H9 (cell line): Measurements from ENCODE around the gene RRBP1. TPM values are rescaled to one million over a fixed set of nuclear protein-coding genes. Genes with fewer than 3 reads are reported as not detected.

Experiments
- DNase-seq: peaks from one replicate; pipeline ENCODE4 v3.0.0-alpha.2; 2017
- H2AFZ ChIP-seq: one replicate; pipeline ENCODE4 v1.6.1; 2013; ENCODE audit warnings: mild to moderate bottlenecking, low read length, control low read depth, moderate library complexity
- H2AK5ac ChIP-seq: 2 replicates; pipeline ENCODE4 v1.6.1; 2013; ENCODE audit warnings: low read length, control low read depth, mixed read lengths; ENCODE audit not compliant: insufficient read length
- H2BK120ac ChIP-seq: one replicate; pipeline ENCODE4 v1.6.1; 2013; ENCODE audit warnings: low read depth, mild to moderate bottlenecking, low read length, control low read depth, inconsistent platforms; ENCODE audit not compliant: poor library complexity, severe bottlenecking
- H2BK12ac ChIP-seq: 2 replicates; pipeline ENCODE4 v1.6.1; 2013; ENCODE audit warnings: low read length, control low read depth, mixed read lengths, low read depth; ENCODE audit not compliant: insufficient read length
- H2BK15ac ChIP-seq: 2 replicates; pipeline ENCODE4 v1.6.1; 2013; ENCODE audit warnings: low read depth, low read length, control low read depth
- H2BK20ac ChIP-seq: one replicate; pipeline ENCODE4 v1.6.1; 2013; ENCODE audit warnings: low read depth, mild to moderate bottlenecking, low read length, control low read depth, inconsistent platforms; ENCODE audit not compliant: poor library complexity, severe bottlenecking
- H2BK5ac ChIP-seq: 2 replicates; pipeline ENCODE4 v1.6.1; 2013; ENCODE audit warnings: low read length, control low read depth, mixed read lengths; ENCODE audit not compliant: insufficient read length
- H3K14ac ChIP-seq: 2 replicates; pipeline ENCODE4 v1.6.1; 2013; ENCODE audit warnings: low read length, control low read depth; ENCODE audit not compliant: insufficient read depth
- H3K18ac ChIP-seq: 2 replicates; pipeline ENCODE4 v1.6.1; 2013; ENCODE audit warnings: low read depth, mild to moderate bottlenecking, mixed read lengths, low read length, control low read depth; ENCODE audit not compliant: insufficient read length
- H3K23ac ChIP-seq: 2 replicates; pipeline ENCODE4 v1.6.1; 2013; ENCODE audit warnings: low read length, control low read depth, mixed read lengths, low read depth; ENCODE audit not compliant: insufficient read length
- H3K23me2 ChIP-seq: 2 replicates; pipeline ENCODE4 v1.6.1; 2013; ENCODE audit warnings: low read depth, mild to moderate bottlenecking, mixed read lengths, low read length, control low read depth; ENCODE audit not compliant: insufficient read length, poor library complexity, severe bottlenecking
- H3K27ac ChIP-seq: 2 replicates; pipeline ENCODE4 v1.5.1; 2013; ENCODE audit warnings: low read length, control low read depth, mixed read lengths, low read depth; ENCODE audit not compliant: insufficient read length
- H3K27me3 ChIP-seq: 2 replicates; pipeline ENCODE4 v1.6.1; 2013; ENCODE audit warnings: low read length, control low read depth, inconsistent platforms; ENCODE audit not compliant: insufficient read depth
- H3K4ac ChIP-seq: 2 replicates; pipeline ENCODE4 v1.6.1; 2013; ENCODE audit warnings: low read depth, mild to moderate bottlenecking, control low read depth, inconsistent platforms, low read length, moderate library complexity
- H3K4me1 ChIP-seq: 2 replicates; pipeline ENCODE4 v1.6.1; 2013; ENCODE audit warnings: low read length, control low read depth, inconsistent platforms; ENCODE audit not compliant: insufficient read depth
- H3K4me2 ChIP-seq: 2 replicates; pipeline ENCODE4 v1.6.1; 2013; ENCODE audit warnings: low read length, control low read depth, mixed read lengths; ENCODE audit not compliant: insufficient read length, insufficient read depth
- H3K56ac ChIP-seq: 2 replicates; pipeline ENCODE4 v1.6.1; 2013; ENCODE audit warnings: low read depth, mild to moderate bottlenecking, mixed read lengths, low read length, control low read depth; ENCODE audit not compliant: insufficient read length
- H3K79me1 ChIP-seq: 2 replicates; pipeline ENCODE4 v1.6.1; 2013; ENCODE audit warnings: low read depth, mild to moderate bottlenecking, moderate library complexity, low read length, control low read depth, inconsistent platforms; ENCODE audit not compliant: insufficient read depth, poor library complexity, severe bottlenecking
- H3K79me2 ChIP-seq: 2 replicates; pipeline ENCODE4 v1.6.1; 2013; ENCODE audit warnings: low read length, control low read depth, inconsistent platforms; ENCODE audit not compliant: insufficient read depth
- H3K9ac ChIP-seq: 2 replicates; pipeline ENCODE4 v1.6.1; 2013; ENCODE audit warnings: low read length, control low read depth, mixed read lengths; ENCODE audit not compliant: insufficient read length; ENCODE audit errors: extremely low read depth
- H3K9me3 ChIP-seq: one replicate; pipeline ENCODE4 v1.6.1; 2013; ENCODE audit warnings: low read depth, low read length, inconsistent platforms; ENCODE audit not compliant: control insufficient read depth
- H3T11ph ChIP-seq: one replicate; pipeline ENCODE4 v1.6.1; 2013; ENCODE audit warnings: mild to moderate bottlenecking, low read length, control low read depth, inconsistent platforms
- H4K20me1 ChIP-seq: one replicate; pipeline ENCODE4 v1.6.1; 2013; ENCODE audit not compliant: control insufficient read depth, insufficient read length, insufficient read depth
- H4K5ac ChIP-seq: 2 replicates; pipeline ENCODE4 v1.6.1; 2013; ENCODE audit warnings: low read depth, mild to moderate bottlenecking, mixed read lengths, low read length, control low read depth; ENCODE audit not compliant: insufficient read length
- H4K8ac ChIP-seq: replicated peaks from 2 replicates; pipeline ENCODE4 v1.6.1; 2013; ENCODE audit warnings: low read length, control low read depth, mixed read lengths, low read depth; ENCODE audit not compliant: insufficient read length
- H4K91ac ChIP-seq: 2 replicates; pipeline ENCODE4 v1.6.1; 2013; ENCODE audit warnings: low read depth, mild to moderate bottlenecking, moderate library complexity, mixed read lengths, low read length, control low read depth; ENCODE audit not compliant: insufficient read length
- H3K27ac Mint-ChIP-seq, 3 experiments: 2 replicates in 2 of 3; 3 replicates in 1 of 3; pipeline ENCODE4 v1.8.0; 2020 to 2021; ENCODE audit warnings: mixed read lengths in 3 of 3, mild to moderate bottlenecking in 1 of 3, moderate library complexity in 1 of 3
- H3K27me3 Mint-ChIP-seq: 2 replicates; pipeline ENCODE4 v1.8.0; 2021; ENCODE audit warnings: low read depth, mild to moderate bottlenecking, moderate library complexity, mixed read lengths
- H3K36me3 Mint-ChIP-seq, 3 experiments: 2 replicates in 2 of 3; 3 replicates in 1 of 3; pipeline ENCODE4 v1.8.0; 2020 to 2021; ENCODE audit warnings: low read depth in 3 of 3, mixed read lengths in 3 of 3; ENCODE audit not compliant: insufficient read depth in 1 of 3
- H3K4me1 Mint-ChIP-seq, 2 experiments: 2 replicates each; pipeline ENCODE4 v1.8.0; 2020; ENCODE audit warnings: mixed read lengths in 2 of 2
- H3K4me3 Mint-ChIP-seq, 2 experiments: 2 replicates in 1 of 2; 3 replicates in 1 of 2; pipeline ENCODE4 v1.8.0; 2020 to 2021; ENCODE audit warnings: mild to moderate bottlenecking in 2 of 2, mixed read lengths in 2 of 2, moderate library complexity in 1 of 2
- H3K9me3 Mint-ChIP-seq, 2 experiments: 2 replicates in 1 of 2; 3 replicates in 1 of 2; pipeline ENCODE4 v1.8.0; 2020; ENCODE audit warnings: mild to moderate bottlenecking in 2 of 2, mixed read lengths in 2 of 2, moderate library complexity in 1 of 2
- WGBS: extraction: QIAGEN DNeasy Blood & Tissue Kit; methylation state at CpG from one replicate; pipeline ENCODE4 v1.1.7; 2013; ENCODE audit warnings: missing lambda C conversion rate, low lambda C conversion rate, mixed read lengths; ENCODE audit not compliant: insufficient read length; ENCODE audit errors: extremely low coverage; 5-methylcytosine and 5-hydroxymethylcytosine counted together
- total RNA-seq: library from RNA; stranded (reverse); gene quantifications from 2 replicates; pipeline ENCODE4 v1.2.1, GENCODE V29; 2021
- TF ChIP-seq, protein P1 (sequence below): fragments of 200-600 bp; sonication (generic); conservative IDR thresholded peaks from 3 replicates; pipeline ENCODE4 v1.8.0; 2021; ENCODE audit warnings: antibody characterized with exemption, mild to moderate bottlenecking

RRBP1 gene
- total RNA-seq, 1 experiment from 2014 or later: 97.8 TPM

DNA sequence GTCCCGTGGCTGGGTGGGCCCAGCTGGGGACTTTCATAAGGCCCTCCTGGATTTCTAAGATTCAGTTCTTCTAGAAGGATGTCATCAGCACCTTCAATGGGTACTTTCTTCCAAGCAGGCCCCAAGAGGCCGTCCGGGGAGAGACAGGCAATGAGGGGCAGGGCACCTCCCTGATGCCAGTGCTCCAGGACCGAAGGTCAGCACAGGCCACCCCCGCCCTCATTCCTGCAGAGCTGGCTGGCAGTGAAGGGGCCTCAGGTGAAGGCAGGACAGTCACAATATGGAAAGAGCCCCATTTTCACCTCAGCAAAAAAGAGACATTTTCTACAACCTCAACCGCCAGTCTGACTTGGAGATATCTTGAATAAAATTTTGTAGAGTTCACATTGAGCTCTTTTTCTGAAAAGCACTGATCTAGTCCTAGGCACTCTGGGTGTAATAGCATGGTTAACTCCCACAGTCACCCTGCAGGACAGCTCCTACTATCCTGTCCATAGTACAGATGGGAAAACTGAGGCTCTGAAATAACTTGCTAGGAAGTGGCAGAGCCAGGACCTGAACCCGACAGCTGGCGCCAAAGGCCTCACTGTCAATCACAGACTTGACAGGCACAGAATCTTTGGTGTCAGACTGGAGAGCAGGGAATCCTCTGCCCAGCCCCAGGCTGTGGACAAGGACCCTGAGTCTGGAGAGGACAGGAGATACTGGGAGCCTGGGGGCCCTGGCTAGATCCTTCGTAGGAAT, 50.3 kb downstream of the RRBP1 start:
- peaks cover 5 to 10% of the 10 kb centered on the region in 2 experiments for H3K4me1 Mint-ChIP-seq
- no peak overlapping the region for H3K4ac ChIP-seq
- H2AFZ ChIP-seq: no peak overlapping the region
- no peak overlapping the region for H2BK20ac ChIP-seq
- no peak overlapping the region for H3K56ac ChIP-seq
- no peaks in the 10 kb centered on the region for H3K27me3 ChIP-seq
- H2BK12ac ChIP-seq: no peak overlapping the region
- H4K91ac ChIP-seq: no peak overlapping the region
- no peaks in the 10 kb centered on the region for H3K79me1 ChIP-seq
- no peak overlapping the region for H3T11ph ChIP-seq
- no peak overlapping the region for H2BK15ac ChIP-seq
- H3K9me3 Mint-ChIP-seq: no peaks in the 10 kb centered on the region
- H3K9me3 ChIP-seq: no peaks in the 10 kb centered on the region
- H3K23me2 ChIP-seq: no peaks in the 10 kb centered on the region
- H4K8ac ChIP-seq: no peak overlapping the region
- no peak overlapping the region; a peak in 1 of 7 replicates for H3K27ac Mint-ChIP-seq
- no peaks in the 10 kb centered on the region for H3K79me2 ChIP-seq
- H3K4me3 Mint-ChIP-seq: no peak overlapping the region
- no peak overlapping the region for H3K9ac ChIP-seq
- no peak overlapping the region for H3K27ac ChIP-seq
- H3K27me3 Mint-ChIP-seq: no peaks in the 10 kb centered on the region
- H2AK5ac ChIP-seq: no peak overlapping the region
- no peak overlapping the region for H3K14ac ChIP-seq
- WGBS: no CpG with 5 or more reads among the region's 9 CpGs
- no peaks in the 10 kb centered on the region for H3K4me1 ChIP-seq
- H4K5ac ChIP-seq: no peak overlapping the region
- H4K20me1 ChIP-seq: no peaks in the 10 kb centered on the region
- no peak overlapping the region for H3K23ac ChIP-seq
- no peak overlapping the region for H3K18ac ChIP-seq
- TF ChIP-seq, protein P1, sequence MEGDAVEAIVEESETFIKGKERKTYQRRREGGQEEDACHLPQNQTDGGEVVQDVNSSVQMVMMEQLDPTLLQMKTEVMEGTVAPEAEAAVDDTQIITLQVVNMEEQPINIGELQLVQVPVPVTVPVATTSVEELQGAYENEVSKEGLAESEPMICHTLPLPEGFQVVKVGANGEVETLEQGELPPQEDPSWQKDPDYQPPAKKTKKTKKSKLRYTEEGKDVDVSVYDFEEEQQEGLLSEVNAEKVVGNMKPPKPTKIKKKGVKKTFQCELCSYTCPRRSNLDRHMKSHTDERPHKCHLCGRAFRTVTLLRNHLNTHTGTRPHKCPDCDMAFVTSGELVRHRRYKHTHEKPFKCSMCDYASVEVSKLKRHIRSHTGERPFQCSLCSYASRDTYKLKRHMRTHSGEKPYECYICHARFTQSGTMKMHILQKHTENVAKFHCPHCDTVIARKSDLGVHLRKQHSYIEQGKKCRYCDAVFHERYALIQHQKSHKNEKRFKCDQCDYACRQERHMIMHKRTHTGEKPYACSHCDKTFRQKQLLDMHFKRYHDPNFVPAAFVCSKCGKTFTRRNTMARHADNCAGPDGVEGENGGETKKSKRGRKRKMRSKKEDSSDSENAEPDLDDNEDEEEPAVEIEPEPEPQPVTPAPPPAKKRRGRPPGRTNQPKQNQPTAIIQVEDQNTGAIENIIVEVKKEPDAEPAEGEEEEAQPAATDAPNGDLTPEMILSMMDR: no peak
- DNase-seq: no peak
- no peak overlapping the region for H2BK5ac ChIP-seq
- no peak overlapping the region for H2BK120ac ChIP-seq
- peaks cover 32 to 74% (median 68%) of the 10 kb centered on the region in 3 experiments for H3K36me3 Mint-ChIP-seq
- H3K4me2 ChIP-seq: no peak overlapping the region
